GM23338 (cell line): ENCODE results near the gene FRK. TPM values are rescaled to one million over a fixed set of nuclear protein-coding genes. Genes with fewer than 3 reads are reported as not detected.

Source experiments
- ATAC-seq: fragments of 200-7000 bp; cut with Tn5 transposase; 3 replicates; pipeline ENCODE4 v1.9.1; 2020
- DNase-seq: peaks from one replicate; pipeline ENCODE4 v3.0.0-alpha.2; 2015; ENCODE audit warnings: low spot score
- H2AFZ ChIP-seq: fragments of 200-600 bp; sonication (generic); 2 replicates; pipeline ENCODE4 v1.8.0; 2016; ENCODE audit warnings: antibody characterized with exemption, mild to moderate bottlenecking, moderate library complexity
- H3F3A ChIP-seq: fragments of 200-600 bp; sonication (generic); replicated peaks from 2 replicates; pipeline ENCODE4 v1.8.0; 2017; ENCODE audit warnings: antibody characterized with exemption, mixed run types, low read depth
- H3K27ac ChIP-seq: fragments of 200-600 bp; sonication (generic); 2 replicates; pipeline ENCODE4 v1.6.1; 2016; ENCODE audit warnings: low read depth
- H3K27me3 ChIP-seq: fragments of 200-600 bp; sonication (generic); 2 replicates; pipeline ENCODE4 v1.8.0; 2016; ENCODE audit warnings: mild to moderate bottlenecking, mixed run types, moderate library complexity; ENCODE audit not compliant: insufficient read depth
- H3K36me3 ChIP-seq: fragments of 200-600 bp; sonication (generic); 2 replicates; pipeline ENCODE4 v1.8.0; 2016; ENCODE audit warnings: mild to moderate bottlenecking; ENCODE audit not compliant: insufficient read depth
- H3K4me1 ChIP-seq: fragments of 200-600 bp; sonication (generic); 2 replicates; pipeline ENCODE4 v1.8.0; 2016; ENCODE audit warnings: mild to moderate bottlenecking, moderate library complexity; ENCODE audit not compliant: insufficient read depth
- H3K4me2 ChIP-seq: fragments of 200-600 bp; sonication (generic); 2 replicates; pipeline ENCODE4 v1.7.1; 2017; ENCODE audit warnings: mixed run types
- H3K4me3 ChIP-seq: fragments of 200-600 bp; sonication (generic); 2 replicates; pipeline ENCODE4 v1.6.1; 2016; ENCODE audit warnings: mixed run types
- H3K79me2 ChIP-seq: fragments of 200-600 bp; sonication (generic); replicated peaks from 2 replicates; pipeline ENCODE4 v1.8.0; 2017; ENCODE audit warnings: mild to moderate bottlenecking; ENCODE audit not compliant: insufficient read depth
- H3K9me2 ChIP-seq: fragments of 200-600 bp; sonication (generic); 2 replicates; pipeline ENCODE4 v1.8.0; 2017; ENCODE audit not compliant: insufficient read depth
- H4K20me1 ChIP-seq: fragments of 200-600 bp; sonication (generic); replicated peaks from 2 replicates; pipeline ENCODE4 v1.8.0; 2017; ENCODE audit warnings: mild to moderate bottlenecking; ENCODE audit not compliant: insufficient read depth
- H3K27ac Mint-ChIP-seq: 2 replicates; pipeline ENCODE4 v1.8.0; 2020; ENCODE audit warnings: inconsistent platforms, mild to moderate bottlenecking, moderate library complexity, mixed read lengths
- H3K27me3 Mint-ChIP-seq: 3 replicates; pipeline ENCODE4 v1.8.0; 2022; ENCODE audit warnings: low read depth, mild to moderate bottlenecking, moderate library complexity, mixed read lengths, inconsistent platforms; ENCODE audit not compliant: insufficient read depth, poor library complexity
- H3K36me3 Mint-ChIP-seq: 3 replicates; pipeline ENCODE4 v1.8.0; 2021; ENCODE audit warnings: low read depth, mild to moderate bottlenecking, inconsistent platforms, moderate library complexity, mixed read lengths
- H3K4me1 Mint-ChIP-seq: 3 replicates; pipeline ENCODE4 v1.8.0; 2020; ENCODE audit warnings: mild to moderate bottlenecking, inconsistent platforms, mixed read lengths
- H3K4me3 Mint-ChIP-seq: 3 replicates; pipeline ENCODE4 v1.8.0; 2021; ENCODE audit warnings: moderate library complexity, mild to moderate bottlenecking, inconsistent platforms, mixed read lengths
- H3K9me3 Mint-ChIP-seq: 3 replicates; pipeline ENCODE4 v1.8.0; 2020; ENCODE audit warnings: moderate library complexity, mild to moderate bottlenecking, inconsistent platforms, mixed read lengths
- CREB1 ChIP-seq: fragments of 250-450 bp; sonication (Bioruptor Pico); IDR thresholded peaks from 2 replicates; pipeline ENCODE4 v1.5.0; 2020; ENCODE audit warnings: low read depth, mild to moderate bottlenecking, moderate library complexity
- EZH2 ChIP-seq: fragments of 200-600 bp; sonication (generic); IDR thresholded peaks from one replicate; pipeline ENCODE4 v1.8.0; 2017; ENCODE audit warnings: antibody characterized with exemption, mild to moderate bottlenecking, low read depth; ENCODE audit not compliant: unreplicated experiment
- EZH2phosphoT487 ChIP-seq: fragments of 200-600 bp; sonication (generic); IDR thresholded peaks from one replicate; pipeline ENCODE4 v1.8.1; 2018; ENCODE audit warnings: antibody characterized with exemption; ENCODE audit not compliant: unreplicated experiment
- JUNB ChIP-seq: IDR thresholded peaks from one replicate; pipeline ENCODE4 v1.6.1; 2016; ENCODE audit warnings: antibody characterized with exemption; ENCODE audit not compliant: unreplicated experiment
- NANOG ChIP-seq: IDR thresholded peaks from 2 replicates; pipeline ENCODE4 v1.6.1; 2016; ENCODE audit warnings: antibody characterized with exemption, borderline replicate concordance
- POLR2AphosphoS5 ChIP-seq: IDR thresholded peaks from 2 replicates; pipeline ENCODE4 v1.6.1; 2016; ENCODE audit warnings: antibody characterized with exemption, low read depth
- STAT1 ChIP-seq: IDR thresholded peaks from one replicate; pipeline ENCODE4 v1.6.1; 2016; ENCODE audit warnings: antibody characterized with exemption; ENCODE audit not compliant: unreplicated experiment
- ZNF114 ChIP-seq: fragments of 250-450 bp; sonication (Bioruptor Pico); IDR thresholded peaks from 2 replicates; pipeline ENCODE4 v1.5.0; 2020; ENCODE audit warnings: mild to moderate bottlenecking, moderate library complexity
- ZNF331 ChIP-seq: fragments of 250-450 bp; sonication (Bioruptor Pico); IDR thresholded peaks from 2 replicates; pipeline ENCODE4 v1.5.0; 2020; ENCODE audit warnings: low read depth, mild to moderate bottlenecking, moderate library complexity
- polyA plus RNA-seq: library from polyadenylated mRNA; unstranded; fragments of >200 nt; fragmentation: Nextera tagmentation; extraction: Ambion mirVana; gene quantifications from 2 replicates; pipeline ENCODE4 v1.2.1, GENCODE V29; 2016
- total RNA-seq: library from RNA; depleted of rRNA; stranded (reverse); fragments of >200 nt; shearing (Covaris generic); gene quantifications from 2 replicates; pipeline ENCODE4 v1.2.3, GENCODE V29; 2014
- TF ChIP-seq, protein P1 (sequence below): IDR thresholded peaks from 2 replicates; pipeline ENCODE4 v1.6.1; 2016; ENCODE audit warnings: antibody characterized with exemption
- TF ChIP-seq, protein P2 (sequence below): fragments of 250-450 bp; sonication (Bioruptor Pico); IDR thresholded peaks from 2 replicates; pipeline ENCODE4 v1.5.0; 2020; ENCODE audit warnings: mild to moderate bottlenecking, moderate library complexity
- TF ChIP-seq, protein P3 (sequence below): IDR thresholded peaks from one replicate; pipeline ENCODE4 v1.6.1; 2018; ENCODE audit warnings: antibody characterized with exemption; ENCODE audit not compliant: unreplicated experiment
- TF ChIP-seq, protein P4 (sequence below), 2 experiments: fragments of 200-600 bp in 1 of 2; sonication (generic) in 1 of 2; conservative IDR thresholded peaks; 2 replicates each; pipeline versions ENCODE4 v1.5.1 to v1.6.1; 2016 to 2017; ENCODE audit warnings: antibody characterized with exemption in 2 of 2, low read depth in 2 of 2, mild to moderate bottlenecking in 2 of 2, moderate library complexity in 1 of 2

Gene FRK
- total and polyA plus RNA-seq, 2 experiments from 2014 or later = 0.06 to 0.24 TPM

DNA sequence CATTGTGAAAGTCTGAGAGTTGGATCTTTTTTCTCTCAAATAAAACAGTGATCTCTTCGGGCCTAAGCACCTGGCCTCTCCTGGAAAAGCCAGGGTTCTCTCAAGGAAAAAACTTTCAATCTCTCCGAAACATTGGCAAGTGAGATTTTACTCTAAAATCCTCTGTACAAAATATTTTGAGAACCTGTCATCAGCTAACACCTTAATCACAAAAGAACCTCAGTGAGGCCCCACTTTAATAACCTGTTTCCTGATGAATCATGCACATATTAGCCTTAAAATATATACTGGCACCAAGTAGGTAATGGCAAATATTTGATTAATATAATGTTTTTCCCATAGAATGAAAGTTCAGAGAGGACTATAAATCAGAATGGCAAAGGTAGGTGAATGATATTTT lies 177.9 kb downstream of the FRK start:
- ATAC-seq (no peak), DNase-seq (no peak)
- H3K36me3 Mint-ChIP-seq = no peaks in the 10 kb centered on the region
- TF ChIP-seq NANOG = no peak
- TF ChIP-seq, protein P1, sequence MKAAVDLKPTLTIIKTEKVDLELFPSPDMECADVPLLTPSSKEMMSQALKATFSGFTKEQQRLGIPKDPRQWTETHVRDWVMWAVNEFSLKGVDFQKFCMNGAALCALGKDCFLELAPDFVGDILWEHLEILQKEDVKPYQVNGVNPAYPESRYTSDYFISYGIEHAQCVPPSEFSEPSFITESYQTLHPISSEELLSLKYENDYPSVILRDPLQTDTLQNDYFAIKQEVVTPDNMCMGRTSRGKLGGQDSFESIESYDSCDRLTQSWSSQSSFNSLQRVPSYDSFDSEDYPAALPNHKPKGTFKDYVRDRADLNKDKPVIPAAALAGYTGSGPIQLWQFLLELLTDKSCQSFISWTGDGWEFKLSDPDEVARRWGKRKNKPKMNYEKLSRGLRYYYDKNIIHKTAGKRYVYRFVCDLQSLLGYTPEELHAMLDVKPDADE = no peak
- no peak for TF ChIP-seq ZNF114 (CRISPR knock-in tag)
- TF ChIP-seq POLR2AphosphoS5 = no peak
- no peak for TF ChIP-seq EZH2phosphoT487
- no peak for TF ChIP-seq STAT1
- TF ChIP-seq, protein P2, sequence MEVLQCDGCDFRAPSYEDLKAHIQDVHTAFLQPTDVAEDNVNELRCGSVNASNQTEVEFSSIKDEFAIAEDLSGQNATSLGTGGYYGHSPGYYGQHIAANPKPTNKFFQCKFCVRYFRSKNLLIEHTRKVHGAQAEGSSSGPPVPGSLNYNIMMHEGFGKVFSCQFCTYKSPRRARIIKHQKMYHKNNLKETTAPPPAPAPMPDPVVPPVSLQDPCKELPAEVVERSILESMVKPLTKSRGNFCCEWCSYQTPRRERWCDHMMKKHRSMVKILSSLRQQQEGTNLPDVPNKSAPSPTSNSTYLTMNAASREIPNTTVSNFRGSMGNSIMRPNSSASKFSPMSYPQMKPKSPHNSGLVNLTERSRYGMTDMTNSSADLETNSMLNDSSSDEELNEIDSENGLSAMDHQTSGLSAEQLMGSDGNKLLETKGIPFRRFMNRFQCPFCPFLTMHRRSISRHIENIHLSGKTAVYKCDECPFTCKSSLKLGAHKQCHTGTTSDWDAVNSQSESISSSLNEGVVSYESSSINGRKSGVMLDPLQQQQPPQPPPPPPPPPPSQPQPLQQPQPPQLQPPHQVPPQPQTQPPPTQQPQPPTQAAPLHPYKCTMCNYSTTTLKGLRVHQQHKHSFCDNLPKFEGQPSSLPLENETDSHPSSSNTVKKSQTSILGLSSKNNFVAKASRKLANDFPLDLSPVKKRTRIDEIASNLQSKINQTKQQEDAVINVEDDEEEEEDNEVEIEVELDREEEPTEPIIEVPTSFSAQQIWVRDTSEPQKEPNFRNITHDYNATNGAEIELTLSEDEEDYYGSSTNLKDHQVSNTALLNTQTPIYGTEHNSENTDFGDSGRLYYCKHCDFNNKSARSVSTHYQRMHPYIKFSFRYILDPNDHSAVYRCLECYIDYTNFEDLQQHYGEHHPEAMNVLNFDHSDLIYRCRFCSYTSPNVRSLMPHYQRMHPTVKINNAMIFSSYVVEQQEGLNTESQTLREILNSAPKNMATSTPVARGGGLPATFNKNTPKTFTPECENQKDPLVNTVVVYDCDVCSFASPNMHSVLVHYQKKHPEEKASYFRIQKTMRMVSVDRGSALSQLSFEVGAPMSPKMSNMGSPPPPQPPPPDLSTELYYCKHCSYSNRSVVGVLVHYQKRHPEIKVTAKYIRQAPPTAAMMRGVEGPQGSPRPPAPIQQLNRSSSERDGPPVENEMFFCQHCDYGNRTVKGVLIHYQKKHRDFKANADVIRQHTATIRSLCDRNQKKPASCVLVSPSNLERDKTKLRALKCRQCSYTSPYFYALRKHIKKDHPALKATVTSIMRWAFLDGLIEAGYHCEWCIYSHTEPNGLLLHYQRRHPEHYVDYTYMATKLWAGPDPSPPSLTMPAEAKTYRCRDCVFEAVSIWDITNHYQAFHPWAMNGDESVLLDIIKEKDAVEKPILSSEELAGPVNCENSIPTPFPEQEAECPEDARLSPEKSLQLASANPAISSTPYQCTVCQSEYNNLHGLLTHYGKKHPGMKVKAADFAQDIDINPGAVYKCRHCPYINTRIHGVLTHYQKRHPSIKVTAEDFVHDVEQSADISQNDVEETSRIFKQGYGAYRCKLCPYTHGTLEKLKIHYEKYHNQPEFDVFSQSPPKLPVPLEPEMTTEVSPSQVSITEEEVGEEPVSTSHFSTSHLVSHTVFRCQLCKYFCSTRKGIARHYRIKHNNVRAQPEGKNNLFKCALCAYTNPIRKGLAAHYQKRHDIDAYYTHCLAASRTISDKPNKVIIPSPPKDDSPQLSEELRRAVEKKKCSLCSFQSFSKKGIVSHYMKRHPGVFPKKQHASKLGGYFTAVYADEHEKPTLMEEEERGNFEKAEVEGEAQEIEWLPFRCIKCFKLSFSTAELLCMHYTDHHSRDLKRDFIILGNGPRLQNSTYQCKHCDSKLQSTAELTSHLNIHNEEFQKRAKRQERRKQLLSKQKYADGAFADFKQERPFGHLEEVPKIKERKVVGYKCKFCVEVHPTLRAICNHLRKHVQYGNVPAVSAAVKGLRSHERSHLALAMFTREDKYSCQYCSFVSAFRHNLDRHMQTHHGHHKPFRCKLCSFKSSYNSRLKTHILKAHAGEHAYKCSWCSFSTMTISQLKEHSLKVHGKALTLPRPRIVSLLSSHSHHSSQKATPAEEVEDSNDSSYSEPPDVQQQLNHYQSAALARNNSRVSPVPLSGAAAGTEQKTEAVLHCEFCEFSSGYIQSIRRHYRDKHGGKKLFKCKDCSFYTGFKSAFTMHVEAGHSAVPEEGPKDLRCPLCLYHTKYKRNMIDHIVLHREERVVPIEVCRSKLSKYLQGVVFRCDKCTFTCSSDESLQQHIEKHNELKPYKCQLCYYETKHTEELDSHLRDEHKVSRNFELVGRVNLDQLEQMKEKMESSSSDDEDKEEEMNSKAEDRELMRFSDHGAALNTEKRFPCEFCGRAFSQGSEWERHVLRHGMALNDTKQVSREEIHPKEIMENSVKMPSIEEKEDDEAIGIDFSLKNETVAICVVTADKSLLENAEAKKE (CRISPR knock-in tag) = no peak
- no peak for TF ChIP-seq JUNB
- TF ChIP-seq, protein P3, sequence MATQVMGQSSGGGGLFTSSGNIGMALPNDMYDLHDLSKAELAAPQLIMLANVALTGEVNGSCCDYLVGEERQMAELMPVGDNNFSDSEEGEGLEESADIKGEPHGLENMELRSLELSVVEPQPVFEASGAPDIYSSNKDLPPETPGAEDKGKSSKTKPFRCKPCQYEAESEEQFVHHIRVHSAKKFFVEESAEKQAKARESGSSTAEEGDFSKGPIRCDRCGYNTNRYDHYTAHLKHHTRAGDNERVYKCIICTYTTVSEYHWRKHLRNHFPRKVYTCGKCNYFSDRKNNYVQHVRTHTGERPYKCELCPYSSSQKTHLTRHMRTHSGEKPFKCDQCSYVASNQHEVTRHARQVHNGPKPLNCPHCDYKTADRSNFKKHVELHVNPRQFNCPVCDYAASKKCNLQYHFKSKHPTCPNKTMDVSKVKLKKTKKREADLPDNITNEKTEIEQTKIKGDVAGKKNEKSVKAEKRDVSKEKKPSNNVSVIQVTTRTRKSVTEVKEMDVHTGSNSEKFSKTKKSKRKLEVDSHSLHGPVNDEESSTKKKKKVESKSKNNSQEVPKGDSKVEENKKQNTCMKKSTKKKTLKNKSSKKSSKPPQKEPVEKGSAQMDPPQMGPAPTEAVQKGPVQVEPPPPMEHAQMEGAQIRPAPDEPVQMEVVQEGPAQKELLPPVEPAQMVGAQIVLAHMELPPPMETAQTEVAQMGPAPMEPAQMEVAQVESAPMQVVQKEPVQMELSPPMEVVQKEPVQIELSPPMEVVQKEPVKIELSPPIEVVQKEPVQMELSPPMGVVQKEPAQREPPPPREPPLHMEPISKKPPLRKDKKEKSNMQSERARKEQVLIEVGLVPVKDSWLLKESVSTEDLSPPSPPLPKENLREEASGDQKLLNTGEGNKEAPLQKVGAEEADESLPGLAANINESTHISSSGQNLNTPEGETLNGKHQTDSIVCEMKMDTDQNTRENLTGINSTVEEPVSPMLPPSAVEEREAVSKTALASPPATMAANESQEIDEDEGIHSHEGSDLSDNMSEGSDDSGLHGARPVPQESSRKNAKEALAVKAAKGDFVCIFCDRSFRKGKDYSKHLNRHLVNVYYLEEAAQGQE = no peak
- no peak for TF ChIP-seq EZH2
- TF ChIP-seq, protein P4, sequence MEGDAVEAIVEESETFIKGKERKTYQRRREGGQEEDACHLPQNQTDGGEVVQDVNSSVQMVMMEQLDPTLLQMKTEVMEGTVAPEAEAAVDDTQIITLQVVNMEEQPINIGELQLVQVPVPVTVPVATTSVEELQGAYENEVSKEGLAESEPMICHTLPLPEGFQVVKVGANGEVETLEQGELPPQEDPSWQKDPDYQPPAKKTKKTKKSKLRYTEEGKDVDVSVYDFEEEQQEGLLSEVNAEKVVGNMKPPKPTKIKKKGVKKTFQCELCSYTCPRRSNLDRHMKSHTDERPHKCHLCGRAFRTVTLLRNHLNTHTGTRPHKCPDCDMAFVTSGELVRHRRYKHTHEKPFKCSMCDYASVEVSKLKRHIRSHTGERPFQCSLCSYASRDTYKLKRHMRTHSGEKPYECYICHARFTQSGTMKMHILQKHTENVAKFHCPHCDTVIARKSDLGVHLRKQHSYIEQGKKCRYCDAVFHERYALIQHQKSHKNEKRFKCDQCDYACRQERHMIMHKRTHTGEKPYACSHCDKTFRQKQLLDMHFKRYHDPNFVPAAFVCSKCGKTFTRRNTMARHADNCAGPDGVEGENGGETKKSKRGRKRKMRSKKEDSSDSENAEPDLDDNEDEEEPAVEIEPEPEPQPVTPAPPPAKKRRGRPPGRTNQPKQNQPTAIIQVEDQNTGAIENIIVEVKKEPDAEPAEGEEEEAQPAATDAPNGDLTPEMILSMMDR (conservative IDR thresholded peaks at IDR 0.05; ENCODE audit: low read depth in 2 of 2) = no peak
- TF ChIP-seq ZNF331 (CRISPR knock-in tag) = no peak
- no peak for TF ChIP-seq CREB1 (CRISPR knock-in tag)
- Histone ChIP-seq H3K27me3 (no peaks in the 10 kb centered on the region), H3K4me1 (no peaks in the 10 kb centered on the region), H3F3A (no peaks in the 10 kb centered on the region), H3K79me2 (no peaks in the 10 kb centered on the region), H4K20me1 (no peaks in the 10 kb centered on the region), H3K4me3 (no peak overlapping the region), H3K9me2 (no peaks in the 10 kb centered on the region), H2AFZ (0 out of 2 replicates have a peak overlapping the region, but pooled peaks have one; percentile 23), H3K27ac (no peak overlapping the region), H3K4me2 (no peak overlapping the region), H3K36me3 (no peaks in the 10 kb centered on the region)
- H3K9me3 Mint-ChIP-seq = no peaks in the 10 kb centered on the region
- no peak overlapping the region for H3K4me3 Mint-ChIP-seq
- H3K4me1 Mint-ChIP-seq = no peaks in the 10 kb centered on the region; the same call in 2 of the 3 replicates
- H3K27me3 Mint-ChIP-seq = no peaks in the 10 kb centered on the region
- H3K27ac Mint-ChIP-seq = no peak overlapping the region
